Neural progenitor cell (in vitro differentiated cells): ENCODE data around the gene SMPD3. TPM values are rescaled to one million over a fixed set of nuclear protein-coding genes. Genes with fewer than 3 reads are reported as not detected.

Experiments
- DNase-seq: peaks from one replicate; pipeline ENCODE4 v3.0.0-alpha.2; 2016; ENCODE audit warnings: low spot score
- H2AFZ ChIP-seq: fragments of 200-600 bp; sonication (generic); replicated peaks from 2 replicates; pipeline ENCODE4 v1.6.1; 2016; ENCODE audit warnings: antibody characterized with exemption
- H3F3A ChIP-seq: fragments of 200-600 bp; sonication (generic); 2 replicates; pipeline ENCODE4 v1.6.1; 2016; ENCODE audit warnings: antibody characterized with exemption, low read depth
- H3K27ac ChIP-seq: fragments of 200-600 bp; sonication (generic); 2 replicates; pipeline ENCODE4 v1.5.1; 2016; ENCODE audit warnings: mild to moderate bottlenecking
- H3K27me3 ChIP-seq: fragments of 200-600 bp; sonication (generic); 2 replicates; pipeline ENCODE4 v1.6.1; 2016; ENCODE audit warnings: mild to moderate bottlenecking, moderate library complexity
- H3K36me3 ChIP-seq: fragments of 200-600 bp; sonication (generic); 2 replicates; pipeline ENCODE4 v1.5.1; 2016
- H3K4me1 ChIP-seq: fragments of 200-600 bp; sonication (generic); 2 replicates; pipeline ENCODE4 v1.6.1; 2016; ENCODE audit warnings: mixed run types
- H3K4me2 ChIP-seq: fragments of 200-600 bp; sonication (generic); 2 replicates; pipeline ENCODE4 v1.6.1; 2016
- H3K4me3 ChIP-seq: fragments of 200-600 bp; sonication (generic); 2 replicates; pipeline ENCODE4 v1.5.1; 2016
- H3K79me2 ChIP-seq: fragments of 200-600 bp; sonication (generic); 2 replicates; pipeline ENCODE4 v1.6.1; 2016; ENCODE audit warnings: low read depth
- H3K9ac ChIP-seq: fragments of 200-600 bp; sonication (generic); 2 replicates; pipeline ENCODE4 v1.6.1; 2016
- H3K9me3 ChIP-seq: fragments of 200-600 bp; sonication (generic); 2 replicates; pipeline ENCODE4 v1.5.1; 2016; ENCODE audit warnings: low read depth
- H4K20me1 ChIP-seq: fragments of 200-600 bp; sonication (generic); 2 replicates; pipeline ENCODE4 v1.6.1; 2016; ENCODE audit warnings: low read depth
- H3K27ac Mint-ChIP-seq: 3 replicates; pipeline ENCODE4 v1.8.0; 2021; ENCODE audit warnings: mixed read lengths
- H3K27me3 Mint-ChIP-seq: 2 replicates; pipeline ENCODE4 v1.8.0; 2022; ENCODE audit warnings: low read depth, mild to moderate bottlenecking, inconsistent platforms, moderate library complexity, mixed read lengths; ENCODE audit not compliant: insufficient read depth
- H3K36me3 Mint-ChIP-seq: 3 replicates; pipeline ENCODE4 v1.8.0; 2021; ENCODE audit warnings: mixed read lengths
- H3K4me1 Mint-ChIP-seq: 3 replicates; pipeline ENCODE4 v1.8.0; 2021; ENCODE audit warnings: mixed read lengths
- H3K4me3 Mint-ChIP-seq: 3 replicates; pipeline ENCODE4 v1.8.0; 2021; ENCODE audit warnings: mild to moderate bottlenecking, moderate library complexity, mixed read lengths
- H3K9me3 Mint-ChIP-seq: 3 replicates; pipeline ENCODE4 v1.8.0; 2020; ENCODE audit warnings: mixed read lengths
- EZH2 ChIP-seq: fragments of 200-600 bp; sonication (generic); IDR thresholded peaks from 2 replicates; pipeline ENCODE4 v1.6.1; 2017; ENCODE audit warnings: antibody characterized with exemption, mild to moderate bottlenecking, moderate library complexity
- EZH2phosphoT487 ChIP-seq: fragments of 200-600 bp; sonication (generic); IDR thresholded peaks from 2 replicates; pipeline ENCODE4 v1.6.1; 2017; ENCODE audit warnings: antibody characterized with exemption
- total RNA-seq: library from RNA; depleted of rRNA; stranded (reverse); fragments of >200 nt; gene quantifications from 2 replicates; pipeline ENCODE4 v1.2.3, GENCODE V29; 2015; ENCODE audit warnings: low replicate concordance
- TF ChIP-seq, protein P1 (sequence below): fragments of 200-600 bp; sonication (generic); IDR thresholded peaks from 2 replicates; pipeline ENCODE4 v1.5.1; 2017; ENCODE audit warnings: antibody characterized with exemption, mild to moderate bottlenecking

The SMPD3 gene
- total RNA-seq, 1 donor from 2014 or later: not detected

- H2AFZ ChIP-seq: no peak overlapping the region
- H3F3A ChIP-seq: no peaks in the 10 kb centered on the region
- peaks cover 16% of the 10 kb centered on the region for H3K4me1 ChIP-seq
- no peak overlapping the region for H3K4me3 ChIP-seq
- no peaks in the 10 kb centered on the region for H4K20me1 ChIP-seq
- H3K9ac ChIP-seq: no peak overlapping the region
- H3K79me2 ChIP-seq: no peaks in the 10 kb centered on the region
- no peaks in the 10 kb centered on the region for H3K9me3 ChIP-seq
- TF ChIP-seq EZH2 (no peak), EZH2phosphoT487 (no peak)
- TF ChIP-seq, protein P1, sequence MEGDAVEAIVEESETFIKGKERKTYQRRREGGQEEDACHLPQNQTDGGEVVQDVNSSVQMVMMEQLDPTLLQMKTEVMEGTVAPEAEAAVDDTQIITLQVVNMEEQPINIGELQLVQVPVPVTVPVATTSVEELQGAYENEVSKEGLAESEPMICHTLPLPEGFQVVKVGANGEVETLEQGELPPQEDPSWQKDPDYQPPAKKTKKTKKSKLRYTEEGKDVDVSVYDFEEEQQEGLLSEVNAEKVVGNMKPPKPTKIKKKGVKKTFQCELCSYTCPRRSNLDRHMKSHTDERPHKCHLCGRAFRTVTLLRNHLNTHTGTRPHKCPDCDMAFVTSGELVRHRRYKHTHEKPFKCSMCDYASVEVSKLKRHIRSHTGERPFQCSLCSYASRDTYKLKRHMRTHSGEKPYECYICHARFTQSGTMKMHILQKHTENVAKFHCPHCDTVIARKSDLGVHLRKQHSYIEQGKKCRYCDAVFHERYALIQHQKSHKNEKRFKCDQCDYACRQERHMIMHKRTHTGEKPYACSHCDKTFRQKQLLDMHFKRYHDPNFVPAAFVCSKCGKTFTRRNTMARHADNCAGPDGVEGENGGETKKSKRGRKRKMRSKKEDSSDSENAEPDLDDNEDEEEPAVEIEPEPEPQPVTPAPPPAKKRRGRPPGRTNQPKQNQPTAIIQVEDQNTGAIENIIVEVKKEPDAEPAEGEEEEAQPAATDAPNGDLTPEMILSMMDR: no peak
- peaks cover 9% of the 10 kb centered on the region for H3K27me3 Mint-ChIP-seq
- H3K27ac Mint-ChIP-seq: no peak overlapping the region
- no peak overlapping the region for H3K4me3 Mint-ChIP-seq
- no peak overlapping the region for H3K4me2 ChIP-seq
- no peaks in the 10 kb centered on the region for H3K9me3 Mint-ChIP-seq
- H3K36me3 Mint-ChIP-seq: no peaks in the 10 kb centered on the region
- no peak overlapping the region for H3K27ac ChIP-seq
- no peaks in the 10 kb centered on the region for H3K36me3 ChIP-seq
- no peaks in the 10 kb centered on the region for H3K27me3 ChIP-seq
- peaks cover 34% of the 10 kb centered on the region for H3K4me1 Mint-ChIP-seq
- DNase-seq: no peak
These were observed 48.0 kb downstream of the SMPD3 start for GRCh38 chr16:68400083-68400923.

GRCh38 chr16:68399456-68399855 lies 48.9 kb downstream of the SMPD3 start:
- H3K9me3 ChIP-seq: no peaks in the 10 kb centered on the region
- no peak overlapping the region for H3K27ac ChIP-seq
- H3K27me3 ChIP-seq: no peaks in the 10 kb centered on the region
- H3F3A ChIP-seq: no peaks in the 10 kb centered on the region
- H3K9me3 Mint-ChIP-seq: no peaks in the 10 kb centered on the region
- H3K4me2 ChIP-seq: no peak overlapping the region
- H3K27ac Mint-ChIP-seq: no peak overlapping the region
- H2AFZ ChIP-seq: no peak overlapping the region
- H4K20me1 ChIP-seq: no peaks in the 10 kb centered on the region
- TF ChIP-seq EZH2 (no peak), EZH2phosphoT487 (no peak)
- TF ChIP-seq, protein P1: no peak
- no peaks in the 10 kb centered on the region for H3K36me3 Mint-ChIP-seq
- peaks cover 9% of the 10 kb centered on the region for H3K27me3 Mint-ChIP-seq
- no peaks in the 10 kb centered on the region for H3K79me2 ChIP-seq
- H3K4me3 Mint-ChIP-seq: no peak overlapping the region
- no peak overlapping the region for H3K4me3 ChIP-seq
- H3K9ac ChIP-seq: no peak overlapping the region
- H3K36me3 ChIP-seq: no peaks in the 10 kb centered on the region
- H3K4me1 Mint-ChIP-seq: peaks cover 34% of the 10 kb centered on the region
- DNase-seq: no peak
- H3K4me1 ChIP-seq: peaks cover 16% of the 10 kb centered on the region

- Mint-ChIP-seq H3K9me3 (no peaks in the 10 kb centered on the region), H3K36me3 (no peaks in the 10 kb centered on the region), H3K4me1 (peaks cover 23% of the 10 kb centered on the region), H3K4me3 (no peak overlapping the region), H3K27ac (no peak overlapping the region), H3K27me3 (peaks cover 9% of the 10 kb centered on the region)
- Histone ChIP-seq H3K4me1 (peaks cover 16% of the 10 kb centered on the region), H3K79me2 (no peaks in the 10 kb centered on the region), H3K9me3 (no peaks in the 10 kb centered on the region), H3K4me2 (no peak overlapping the region), H2AFZ (no peak overlapping the region), H3K36me3 (no peaks in the 10 kb centered on the region), H3K27me3 (no peaks in the 10 kb centered on the region), H3F3A (no peaks in the 10 kb centered on the region), H3K9ac (no peak overlapping the region), H4K20me1 (no peaks in the 10 kb centered on the region), H3K4me3 (no peak overlapping the region), H3K27ac (no peak overlapping the region)
- TF ChIP-seq EZH2: no peak
- TF ChIP-seq, protein P1: no peak
- TF ChIP-seq EZH2phosphoT487: no peak
- no peak for DNase-seq
These were observed 50.6 kb downstream of the SMPD3 start for GRCh38 chr16:68397710-68398201.
